PC-3 (cell line): ENCODE measurements around the gene EHMT1. TPM values are rescaled to one million over a fixed set of nuclear protein-coding genes. Genes with fewer than 3 reads are reported as not detected.

Source experiments
- ATAC-seq: fragments of 200-7000 bp; cut with Tn5 transposase; 2 replicates; pipeline ENCODE4 v1.9.1; 2020; ENCODE audit warnings: mild to moderate bottlenecking, moderate library complexity
- BruUV-seq: library from RNA; stranded (reverse); fragments of 400-500 nt; replicated peaks from 2 replicates; lab custom pipeline; 2021; lab: Mats Ljungman, UMichigan
- CTCF ChIA-PET: fragments of 300-600 bp; sonication (Branson Sonifier 250); formaldehyde crosslinking; loops from one replicate; lab custom pipeline; 2022; ENCODE audit warnings: antibody characterized with exemption; lab: Charles Lee
- POLR2A ChIA-PET: fragments of 300-600 bp; sonication (Branson Sonifier 250); formaldehyde crosslinking; loops from one replicate; lab custom pipeline; 2022; ENCODE audit warnings: antibody characterized with exemption; ENCODE audit not compliant: unreplicated experiment; lab: Charles Lee
- DNase-seq: peaks from one replicate; pipeline ENCODE4 v3.0.0-alpha.2; 2015
- H2AFZ ChIP-seq: fragments of 300-600 bp; sonication (generic); 2 replicates; pipeline ENCODE4 v1.6.0; 2016; ENCODE audit warnings: antibody characterized with exemption, low read length
- H3F3A ChIP-seq: fragments of 300-600 bp; sonication (generic); one replicate; pipeline ENCODE4 v1.6.0; 2017; ENCODE audit warnings: antibody characterized with exemption, low read length, control low read depth, mild to moderate bottlenecking; ENCODE audit not compliant: unreplicated experiment
- H3K27ac ChIP-seq: fragments of 300-600 bp; sonication (generic); 2 replicates; pipeline ENCODE4 v1.5.1; 2016; ENCODE audit warnings: mild to moderate bottlenecking, low read length
- H3K27me3 ChIP-seq: fragments of 300-600 bp; sonication (generic); 2 replicates; pipeline ENCODE4 v1.6.1; 2016; ENCODE audit warnings: low read length, mixed read lengths
- H3K36me3 ChIP-seq: fragments of 300-600 bp; sonication (generic); 2 replicates; pipeline ENCODE4 v1.6.1; 2016; ENCODE audit warnings: low read depth, mixed run types, low read length, mixed read lengths
- H3K4me1 ChIP-seq: fragments of 300-600 bp; sonication (generic); 2 replicates; pipeline ENCODE4 v1.5.1; 2016; ENCODE audit warnings: low read length; ENCODE audit not compliant: insufficient read depth
- H3K4me2 ChIP-seq: fragments of 300-600 bp; sonication (generic); 2 replicates; pipeline ENCODE4 v1.6.0; 2016; ENCODE audit warnings: low read length
- H3K4me3 ChIP-seq: fragments of 300-600 bp; sonication (generic); 2 replicates; pipeline ENCODE4 v1.5.1; 2016; ENCODE audit warnings: mild to moderate bottlenecking, low read length, mixed read lengths
- H3K79me2 ChIP-seq: fragments of 300-600 bp; sonication (generic); 2 replicates; pipeline ENCODE4 v1.6.1; 2017; ENCODE audit warnings: low read length, mixed read lengths
- H3K9ac ChIP-seq: fragments of 300-600 bp; sonication (generic); 2 replicates; pipeline ENCODE4 v1.6.0; 2016; ENCODE audit warnings: mild to moderate bottlenecking, low read length
- H3K9me2 ChIP-seq: fragments of 300-600 bp; sonication (generic); replicated peaks from 2 replicates; pipeline ENCODE4 v1.6.1; 2016; ENCODE audit warnings: mixed run types, low read length, mixed read lengths
- H3K9me3 ChIP-seq: fragments of 300-600 bp; sonication (generic); 2 replicates; pipeline ENCODE4 v1.6.1; 2016; ENCODE audit warnings: low read length, mixed read lengths
- H4K20me1 ChIP-seq: fragments of 300-600 bp; sonication (generic); 2 replicates; pipeline ENCODE4 v1.6.1; 2016; ENCODE audit warnings: low read length, mixed read lengths
- CTCF ChIP-seq: fragments of 300-600 bp; sonication (generic); conservative IDR thresholded peaks from 2 replicates; pipeline ENCODE4 v1.5.1; 2017; ENCODE audit warnings: antibody characterized with exemption, low read depth, mild to moderate bottlenecking, low read length
- EZH2 ChIP-seq: fragments of 300-600 bp; sonication (generic); IDR thresholded peaks from one replicate; pipeline ENCODE4 v1.6.1; 2017; ENCODE audit warnings: antibody characterized with exemption, mild to moderate bottlenecking, low read length; ENCODE audit not compliant: unreplicated experiment
- EZH2phosphoT487 ChIP-seq: fragments of 300-600 bp; sonication (generic); IDR thresholded peaks from 2 replicates; pipeline ENCODE4 v1.6.1; 2018; ENCODE audit warnings: mild to moderate bottlenecking, antibody characterized with exemption, low read length, borderline replicate concordance
- intact Hi-C: fragments of 100-400 bp; cut with micrococcal nuclease; formaldehyde crosslinking; loops from 2 replicates; pipeline ENCODE4 v1.9.0; 2023
- total RNA-seq: library from RNA; depleted of rRNA; stranded (reverse); fragments of >200 nt; gene quantifications from 2 replicates; pipeline ENCODE4 v1.2.3, GENCODE V29; 2014

The EHMT1 gene
- total RNA-seq, 1 experiment from 2014 or later: 42.8 TPM

DNA sequence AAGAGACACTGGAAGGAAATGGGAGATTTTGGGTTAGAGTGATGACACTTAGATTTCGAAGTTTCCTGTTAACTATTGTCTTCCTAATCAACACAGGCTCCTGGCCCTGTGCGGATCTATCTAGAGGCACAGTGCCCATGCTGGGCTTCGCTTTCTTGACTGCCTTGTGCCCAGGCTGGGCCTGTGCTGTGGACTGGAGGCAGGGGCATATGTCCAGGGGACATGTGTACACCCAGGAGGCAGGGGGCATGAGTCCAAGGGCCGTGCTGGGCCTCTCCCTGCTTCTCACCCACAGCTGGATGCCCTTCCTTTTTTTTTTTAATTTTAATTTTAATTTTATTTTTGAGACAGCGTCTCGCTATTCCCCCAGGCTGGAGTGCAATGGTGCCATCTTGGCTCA lies 37.6 kb downstream of the EHMT1 start:
- Histone ChIP-seq H3K79me2 (peaks cover 60% of the 10 kb centered on the region), H3K36me3 (0 out of 2 replicates have a peak, but pooled peaks cover 2% of the 10 kb centered on the region), H3K27ac (no peak overlapping the region), H3K4me1 (no peaks in the 10 kb centered on the region), H3K4me3 (no peak overlapping the region), H3K9ac (no peak overlapping the region), H3K9me2 (no peaks in the 10 kb centered on the region), H3K4me2 (no peak overlapping the region), H2AFZ (no peak overlapping the region), H3F3A (no peaks in the 10 kb centered on the region), H3K27me3 (no peaks in the 10 kb centered on the region), H3K9me3 (no peaks in the 10 kb centered on the region), H4K20me1 (no peaks in the 10 kb centered on the region)
- TF ChIP-seq CTCF (no peak), EZH2 (no peak), EZH2phosphoT487 (no peak)
- no TSS peak for BruUV-seq
- DNase-seq (no peak), ATAC-seq (no peak)
- CTCF ChIA-PET: no interaction called here
- POLR2A ChIA-PET: interaction anchor here (0.6 kb wide), 1 partner anchor 126 kb away, joined by 3 read pairs; no protein-coding TSS in a partner anchor
- intact Hi-C loops: no loop called here

DNA sequence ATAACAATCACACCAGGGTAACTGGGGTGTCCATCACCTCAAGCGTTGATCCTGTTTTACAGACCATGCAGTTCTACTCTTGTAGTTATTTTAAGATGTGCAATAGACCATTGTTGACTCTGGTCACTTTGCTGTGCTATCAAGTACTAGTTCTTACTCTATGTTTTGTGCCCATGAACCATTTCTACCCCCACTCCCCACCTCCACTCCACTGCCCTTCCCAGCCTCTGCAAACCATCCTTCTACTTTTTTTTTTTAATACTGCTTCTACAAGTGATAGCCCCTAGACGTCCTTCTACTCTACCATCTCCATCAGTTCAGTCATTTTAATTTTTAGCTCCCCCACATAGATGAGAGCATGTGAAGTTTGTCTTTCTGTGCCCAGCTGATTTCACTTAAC lies 38.8 kb downstream of the EHMT1 start:
- Histone ChIP-seq H3K36me3 (0 out of 2 replicates have a peak, but pooled peaks cover 2% of the 10 kb centered on the region), H3K9me2 (no peaks in the 10 kb centered on the region), H3F3A (no peaks in the 10 kb centered on the region), H3K4me2 (no peak overlapping the region), H3K4me1 (no peaks in the 10 kb centered on the region), H3K79me2 (peaks cover 61% of the 10 kb centered on the region), H3K27ac (no peak overlapping the region), H3K27me3 (no peaks in the 10 kb centered on the region), H4K20me1 (no peaks in the 10 kb centered on the region), H3K9me3 (no peaks in the 10 kb centered on the region), H2AFZ (no peak overlapping the region), H3K4me3 (no peak overlapping the region), H3K9ac (no peak overlapping the region)
- no TSS peak for BruUV-seq
- no peak for TF ChIP-seq CTCF
- DNase-seq: no peak
- intact Hi-C loops: no loop called here
- ATAC-seq: no peak
- POLR2A ChIA-PET: no interaction called here
- CTCF ChIA-PET: no interaction called here

DNA sequence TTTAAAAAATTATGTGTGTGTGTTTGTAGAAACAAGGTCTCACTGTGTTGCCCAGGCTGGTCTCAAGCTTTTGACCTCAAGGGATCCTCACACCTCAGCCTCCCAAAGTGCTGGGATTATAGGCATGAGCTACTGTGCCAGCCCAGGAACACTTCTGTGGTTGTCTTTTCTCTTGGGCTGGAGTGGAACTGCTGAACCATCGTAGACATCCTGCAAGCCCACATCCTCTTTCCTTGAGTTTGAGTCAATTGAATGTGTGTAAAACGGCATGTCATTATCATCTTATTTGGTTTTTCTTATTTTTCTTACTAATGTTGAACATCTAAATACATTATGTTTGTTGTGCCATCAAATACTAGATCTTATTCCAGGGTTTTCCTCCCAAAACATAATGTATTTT lies 40.0 kb downstream of the EHMT1 start:
- ATAC-seq: no peak
- TF ChIP-seq EZH2phosphoT487: no peak
- no peak for TF ChIP-seq CTCF
- no peak for TF ChIP-seq EZH2
- Histone ChIP-seq H3K4me3 (no peak overlapping the region), H3K27me3 (no peaks in the 10 kb centered on the region), H3F3A (no peaks in the 10 kb centered on the region), H3K36me3 (no peaks in the 10 kb centered on the region), H3K9me3 (no peaks in the 10 kb centered on the region), H3K9me2 (no peaks in the 10 kb centered on the region), H2AFZ (no peak overlapping the region), H3K27ac (no peak overlapping the region), H3K79me2 (peaks cover 69% of the 10 kb centered on the region), H3K4me1 (no peaks in the 10 kb centered on the region), H3K9ac (no peak overlapping the region), H3K4me2 (no peak overlapping the region), H4K20me1 (no peaks in the 10 kb centered on the region)
- no peak for DNase-seq
- ChIA-PET CTCF (no interaction called here), POLR2A (no interaction called here)
- intact Hi-C loops: no loop called here
- BruUV-seq: no TSS peak
